Stimulated activated CD4-positive, alpha-beta T cell treated with anti-CD3 and anti-CD28 coated beads, Interleukin-1b, Interleukin-23, amount 100 ng/mL, for 1 hour (primary cell): ENCODE results near the gene CMC1.
"Not testable (repeated sequence)": the region's sequence is repeated elsewhere in the genome, so short reads cannot be mapped to it uniquely, and the experiment has no call there.

Source experiments
- DNase-seq, 2 donors: peaks; one replicate each; pipeline ENCODE4 v3.0.0-alpha.2; 2020; ENCODE audit warnings: low read depth in 2 of 2

CMC1 gene

DNA sequence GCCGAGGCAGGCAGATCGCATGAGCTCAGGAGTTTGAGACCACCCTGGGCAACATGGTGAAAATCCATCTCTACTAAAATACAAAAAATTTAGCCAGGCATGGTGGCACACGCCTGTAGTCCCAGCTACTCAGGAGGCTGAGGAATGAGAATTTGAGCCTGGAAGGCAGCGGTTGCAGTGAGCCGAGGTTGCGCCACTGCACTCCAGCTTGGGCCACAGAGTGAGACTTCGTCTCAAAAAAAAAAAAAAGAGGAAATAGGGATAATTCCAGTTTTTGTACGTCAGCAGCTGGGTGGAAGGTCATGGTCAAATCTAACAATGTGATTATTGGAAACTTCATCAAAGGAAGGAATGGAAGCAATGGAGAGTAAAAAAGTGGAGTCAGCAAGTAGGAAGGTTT lies 3.1 kb downstream of the CMC1 start:
- DNase-seq = no peak

DNA sequence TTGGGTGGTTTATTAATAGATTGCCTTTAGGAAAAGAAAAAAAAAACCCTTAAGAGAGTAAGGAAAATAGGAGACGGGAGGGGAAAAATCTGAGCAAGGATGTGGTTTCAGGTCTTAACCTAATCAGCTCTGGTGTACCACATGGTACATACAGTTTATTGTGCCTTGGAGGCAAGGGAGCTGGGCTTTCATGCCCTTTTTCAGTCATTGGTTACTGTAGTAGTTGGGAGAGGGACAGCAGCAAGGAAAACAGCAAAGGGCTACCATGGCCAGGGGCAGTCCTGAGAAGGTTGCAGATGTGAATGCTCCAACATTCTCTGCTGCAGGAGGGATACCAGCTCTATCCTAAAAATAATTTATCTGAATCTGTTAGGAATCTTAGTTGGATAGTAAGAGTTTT lies 5.9 kb downstream of the CMC1 start:
- DNase-seq = no peak

DNA sequence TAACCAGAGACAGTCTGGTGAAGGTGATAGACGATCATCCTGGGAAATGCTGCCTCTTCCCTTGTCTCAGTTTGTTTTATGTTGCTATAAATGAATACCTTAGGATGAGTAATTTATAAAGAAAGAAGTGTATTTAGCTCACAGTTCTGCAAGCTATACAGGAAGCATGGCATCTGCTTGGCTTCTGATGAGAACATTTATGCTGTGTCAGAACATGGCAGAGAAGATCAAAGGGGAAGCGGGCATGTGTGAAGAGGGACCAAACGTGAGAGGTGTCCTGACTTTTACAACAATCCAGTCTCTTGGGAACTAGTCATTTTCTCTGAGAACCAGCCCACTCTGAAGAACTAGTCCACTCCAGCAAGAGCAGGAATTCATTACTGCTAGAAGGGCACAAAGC lies 9.6 kb downstream of the CMC1 start:
- DNase-seq = no peak

DNA sequence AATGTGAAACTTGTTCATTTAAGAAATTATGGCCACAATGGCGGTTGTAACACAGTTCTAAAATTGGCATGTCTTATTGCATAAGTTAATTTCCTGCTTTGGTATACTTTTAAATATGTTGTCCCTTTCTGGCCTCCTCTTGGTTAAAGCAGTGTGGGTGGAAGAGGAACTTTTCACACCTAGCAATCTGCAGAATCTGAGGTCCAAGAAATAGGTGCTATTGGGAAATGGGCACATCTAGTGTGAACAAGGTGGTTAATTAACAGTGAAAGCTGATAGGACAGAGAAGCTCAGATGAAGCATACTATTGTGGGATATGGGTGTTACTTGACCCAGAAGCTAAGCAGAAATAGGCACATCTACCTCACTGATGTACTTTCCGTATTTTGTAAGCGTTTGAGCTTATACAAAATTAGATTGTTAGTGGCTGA lies 10.6 kb downstream of the CMC1 start:
- no peak for DNase-seq

DNA sequence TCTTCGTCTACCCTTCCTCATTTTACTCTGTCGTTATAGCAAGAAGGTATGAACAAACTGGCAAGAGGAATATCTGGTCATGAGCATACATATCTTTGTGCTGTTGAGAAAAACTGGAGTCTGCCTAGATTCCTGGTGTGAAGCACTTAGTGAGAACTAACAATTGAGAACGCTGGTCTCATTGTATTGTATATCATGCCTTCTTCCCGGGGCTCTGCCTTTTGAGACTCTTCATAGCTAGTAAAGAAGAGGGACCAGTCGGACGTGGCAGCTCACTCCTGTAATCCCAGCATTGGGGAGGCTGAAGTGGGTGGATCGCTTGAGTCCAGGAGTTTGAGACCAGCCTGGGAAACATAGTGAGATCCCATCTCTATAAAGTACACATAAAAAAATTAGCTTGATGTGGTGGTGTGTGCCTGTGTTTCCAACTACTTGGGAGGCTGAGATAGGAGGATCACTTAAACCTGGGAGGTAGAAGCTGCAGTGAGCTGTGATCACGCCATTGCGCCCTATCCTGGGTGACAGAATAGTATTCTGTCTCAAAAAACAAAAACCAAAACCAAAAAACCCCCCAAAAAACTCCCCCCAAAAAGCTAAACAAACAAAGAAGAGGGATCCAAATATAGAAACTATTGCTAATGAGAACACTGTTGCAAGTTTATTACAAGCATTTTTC lies 11.8 kb downstream of the CMC1 start:
- DNase-seq = no peak

DNA sequence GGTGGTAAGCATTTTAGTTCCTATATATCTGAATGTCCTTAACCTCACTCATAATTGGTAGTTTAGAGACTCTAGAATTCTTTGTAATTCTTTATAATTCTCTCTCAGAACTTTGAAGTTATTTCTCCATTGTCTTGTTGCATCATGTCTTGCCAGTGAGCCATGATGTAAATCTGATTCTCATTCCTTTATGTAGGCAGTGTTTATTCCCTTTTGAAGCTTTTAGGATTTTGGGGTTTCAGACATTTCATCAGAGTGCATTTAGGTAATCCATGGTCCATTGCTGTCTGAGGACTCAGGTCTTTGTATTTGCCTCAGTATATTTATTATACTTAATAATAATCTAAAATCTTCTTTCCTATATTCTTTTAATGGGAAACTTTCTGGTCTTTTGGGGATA lies 20.6 kb downstream of the CMC1 start:
- DNase-seq = no peak

DNA sequence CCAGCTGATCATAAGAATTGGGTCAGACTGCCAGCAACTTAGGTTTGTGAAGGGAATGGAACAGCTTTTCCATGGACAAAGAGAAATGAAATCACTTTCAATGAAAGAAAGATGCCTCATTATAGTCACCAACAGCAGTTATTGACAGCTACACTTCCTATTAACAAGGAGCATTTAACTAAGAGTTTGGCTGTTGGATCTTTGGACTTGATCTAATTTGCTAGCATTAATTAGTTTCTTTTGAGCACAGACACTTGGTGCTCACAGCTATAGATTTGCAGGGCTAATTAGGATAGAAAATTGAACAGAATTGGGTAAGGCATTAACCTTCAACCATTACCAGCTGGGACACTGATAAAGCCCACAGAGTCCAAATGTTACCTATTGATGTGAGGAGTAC lies 24.2 kb downstream of the CMC1 start:
- DNase-seq = no peak

DNA sequence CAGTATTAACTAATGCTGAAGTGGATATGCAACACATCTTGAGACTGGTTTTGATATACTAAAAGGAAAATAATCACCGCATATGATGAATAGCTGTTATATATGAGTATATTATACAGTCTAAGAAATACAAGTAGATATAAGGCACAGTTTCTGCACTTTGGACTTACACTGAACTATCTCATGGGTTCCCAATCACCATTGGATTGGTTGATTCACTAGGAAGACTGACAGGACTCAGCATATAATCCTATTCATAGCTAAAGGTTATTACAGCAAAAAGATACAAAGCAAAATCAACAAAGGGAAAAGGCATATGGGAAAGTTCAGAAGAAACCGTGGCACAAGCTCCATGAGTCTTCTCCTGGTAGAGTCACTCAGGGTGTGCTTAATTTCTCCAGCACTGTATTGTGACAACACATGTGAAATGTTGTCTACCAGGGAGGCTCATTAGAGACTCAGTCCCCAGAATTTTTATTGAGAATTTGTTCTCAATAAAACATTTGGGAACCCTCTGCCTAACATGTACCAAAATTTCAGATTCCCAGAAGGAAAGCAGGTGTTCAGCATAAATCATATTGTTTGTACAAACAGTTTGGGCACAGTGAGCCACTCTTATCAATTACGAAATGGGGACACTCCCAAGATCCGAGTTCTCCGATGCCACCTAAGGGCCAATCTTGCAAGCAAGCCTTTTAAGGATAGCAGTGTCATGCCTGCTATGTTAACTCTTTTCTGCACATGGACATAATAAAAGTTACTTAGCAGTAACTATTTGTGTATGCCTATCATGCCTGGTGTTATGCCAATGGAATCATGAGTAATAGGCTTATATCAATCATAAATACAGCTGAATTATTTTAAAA lies 26.8 kb downstream of the CMC1 start:
- DNase-seq = no peak

DNA sequence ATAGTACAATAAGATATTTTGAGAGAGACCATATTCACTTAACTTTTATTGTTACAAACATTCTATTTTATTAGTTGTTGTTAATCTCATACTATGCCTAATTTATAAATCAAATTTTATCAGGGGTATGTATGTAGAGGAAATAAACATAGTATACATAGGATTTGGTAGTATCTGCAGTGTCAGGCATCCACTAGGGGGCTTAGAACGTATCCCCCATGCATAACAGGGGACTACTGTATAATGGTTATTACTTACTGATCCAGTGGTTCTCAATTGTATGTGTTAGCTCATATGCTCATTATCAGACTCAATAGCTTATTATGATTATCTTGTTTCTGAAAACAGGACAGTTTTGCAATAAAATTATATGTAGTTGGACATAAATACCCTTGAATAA lies 27.6 kb downstream of the CMC1 start:
- no peak for DNase-seq

DNA sequence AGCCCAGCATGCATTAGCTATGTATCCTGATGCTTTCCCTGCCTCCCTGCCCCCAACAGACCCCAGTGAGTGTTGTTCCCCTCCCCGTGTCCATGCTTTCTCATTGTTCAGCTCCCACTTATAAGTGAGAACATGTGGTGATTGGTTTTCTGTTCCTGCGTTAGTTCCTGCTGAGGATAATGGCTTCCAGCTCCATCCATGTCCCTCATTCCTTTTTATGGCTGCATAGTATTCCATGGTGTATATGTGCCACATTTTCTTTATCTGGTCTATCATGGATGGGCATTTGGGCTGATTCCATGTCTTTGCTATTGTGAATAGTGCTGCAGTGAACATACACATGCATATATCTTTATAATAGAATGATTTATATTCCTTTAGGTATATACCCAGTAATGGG lies 28.5 kb downstream of the CMC1 start:
- DNase-seq = not testable (repeated sequence)

DNA sequence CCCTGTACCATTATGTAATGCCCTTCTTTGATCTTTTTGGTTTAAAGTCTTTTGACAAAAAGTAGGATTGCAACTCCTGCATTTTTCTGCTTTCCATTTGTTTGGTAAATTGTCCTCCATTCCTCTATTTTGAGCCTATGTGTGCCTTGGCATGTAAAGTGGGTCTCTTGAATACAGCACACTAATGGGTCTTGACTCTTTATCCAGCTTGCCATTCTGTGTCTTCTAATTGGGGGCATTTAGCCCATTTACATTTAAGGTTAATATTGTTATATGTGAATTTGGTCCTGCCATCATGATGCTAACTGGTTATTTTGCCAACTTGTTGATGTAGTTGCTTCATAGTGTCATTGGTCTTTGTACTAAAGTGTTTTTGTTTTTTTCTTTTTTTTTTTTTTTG lies 32.4 kb downstream of the CMC1 start:
- no peak for DNase-seq

DNA sequence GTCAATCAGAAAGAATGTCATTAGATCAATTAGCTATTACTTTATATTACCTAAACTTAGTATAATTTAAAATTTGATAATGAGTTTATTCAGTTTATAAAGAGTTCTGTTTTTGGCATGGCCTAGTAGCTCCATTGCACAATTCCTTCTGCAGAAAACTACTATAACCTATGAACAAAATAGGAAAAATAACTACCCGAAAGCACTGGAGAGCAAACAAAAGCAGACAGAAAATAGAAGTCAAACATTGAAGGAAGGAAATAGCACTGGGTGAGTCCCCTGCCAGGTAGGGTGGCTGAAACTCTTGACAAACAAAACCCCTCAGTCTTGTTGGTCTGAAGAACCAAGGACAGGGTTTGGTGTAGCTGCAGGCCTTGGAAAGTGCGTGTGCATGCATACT lies 37.5 kb downstream of the CMC1 start:
- DNase-seq = no peak

DNA sequence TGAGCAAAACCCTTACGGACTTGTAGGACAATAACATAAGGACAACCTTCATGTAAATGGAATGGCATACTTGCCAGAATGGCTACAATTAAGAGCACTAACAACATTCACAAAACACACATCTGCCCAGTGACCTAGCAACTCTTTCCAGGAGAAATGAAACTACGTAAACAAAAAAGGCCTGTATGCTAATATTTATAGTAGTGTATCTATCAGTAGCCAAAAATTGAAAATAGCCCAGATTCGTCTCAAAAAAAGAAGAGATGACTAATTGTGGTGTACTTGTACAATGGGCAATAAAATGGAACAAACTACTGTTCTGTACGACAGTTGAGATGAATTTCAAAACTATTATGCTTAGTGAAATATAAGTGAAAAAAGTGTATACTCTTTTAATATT lies 38.4 kb downstream of the CMC1 start:
- DNase-seq = no peak

DNA sequence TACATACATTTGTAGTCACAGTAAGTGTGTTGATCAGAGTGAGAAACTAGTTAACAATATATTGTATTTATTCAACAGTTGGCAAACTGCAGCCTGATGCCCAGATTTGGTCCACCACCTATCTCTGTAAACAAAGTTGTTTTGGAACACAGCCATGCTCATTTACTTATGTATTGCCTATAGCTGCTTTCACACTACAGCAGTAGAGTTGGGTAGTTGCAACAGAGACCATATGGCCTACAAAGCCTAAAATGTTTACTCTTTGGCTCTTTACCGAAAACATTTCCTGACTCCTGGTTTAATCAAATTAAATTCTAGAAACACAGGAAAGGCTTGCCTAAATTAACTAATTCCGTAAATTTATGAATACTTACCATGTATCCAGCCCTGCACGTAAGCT lies 39.4 kb downstream of the CMC1 start:
- DNase-seq = no peak

DNA sequence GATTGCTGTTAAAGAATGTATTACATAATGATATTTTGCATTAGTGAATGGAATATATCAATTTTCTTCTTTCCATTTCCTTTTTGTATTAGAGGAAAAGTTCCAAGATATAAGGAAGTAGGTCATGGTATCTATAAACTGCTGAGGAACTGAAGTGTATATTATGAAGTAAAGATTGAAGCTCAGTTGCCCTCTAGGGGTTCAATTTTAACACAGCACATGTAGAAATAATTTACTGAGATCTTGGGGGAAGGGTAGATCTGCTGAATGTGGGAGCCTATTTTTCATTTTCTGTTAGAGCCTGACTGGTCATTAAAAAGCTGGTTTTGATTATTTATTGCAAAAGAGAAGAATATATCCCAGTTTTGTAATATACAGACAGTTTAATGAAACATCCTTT lies 45.2 kb downstream of the CMC1 start:
- DNase-seq = no peak

DNA sequence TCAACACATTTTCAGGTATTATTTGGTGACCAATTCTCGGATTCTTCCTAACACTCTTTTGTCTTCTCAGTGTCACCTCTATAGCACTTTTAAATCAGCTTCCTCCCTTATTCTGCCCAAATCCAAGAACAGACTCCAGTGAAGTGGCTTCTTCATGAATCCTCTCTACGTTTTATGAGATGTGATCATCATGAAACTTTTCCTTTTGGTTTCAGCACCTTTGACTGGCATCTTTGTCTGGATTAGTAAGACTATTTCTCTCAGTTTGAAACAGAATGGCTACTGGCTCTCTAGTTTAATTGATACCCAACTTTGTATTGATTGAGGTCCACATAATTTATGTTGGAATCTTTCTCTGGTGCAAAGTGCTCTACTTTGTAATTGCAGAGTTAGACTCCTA lies 45.6 kb downstream of the CMC1 start:
- DNase-seq = no peak

DNA sequence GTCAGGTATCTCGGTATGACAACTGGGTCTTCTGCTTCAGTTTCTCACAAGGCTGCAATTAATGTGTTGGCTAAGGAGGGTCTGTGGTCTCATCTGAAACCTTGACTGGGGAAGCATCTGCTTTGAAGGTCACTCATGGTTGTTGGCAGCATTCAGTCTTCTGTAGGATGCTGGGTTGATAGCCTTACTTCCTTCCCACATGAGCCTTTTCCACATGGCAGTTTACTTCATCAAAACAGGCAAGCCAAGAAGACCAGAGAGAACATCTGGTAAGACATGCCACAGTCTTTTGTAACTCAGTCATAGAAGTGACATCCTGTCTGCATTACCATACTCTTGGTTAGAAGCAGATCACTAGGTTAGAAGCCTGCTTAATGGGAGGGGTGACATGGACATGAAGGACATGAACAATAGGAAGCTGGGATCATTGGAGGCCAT lies 49.5 kb downstream of the CMC1 start:
- DNase-seq = no peak

DNA sequence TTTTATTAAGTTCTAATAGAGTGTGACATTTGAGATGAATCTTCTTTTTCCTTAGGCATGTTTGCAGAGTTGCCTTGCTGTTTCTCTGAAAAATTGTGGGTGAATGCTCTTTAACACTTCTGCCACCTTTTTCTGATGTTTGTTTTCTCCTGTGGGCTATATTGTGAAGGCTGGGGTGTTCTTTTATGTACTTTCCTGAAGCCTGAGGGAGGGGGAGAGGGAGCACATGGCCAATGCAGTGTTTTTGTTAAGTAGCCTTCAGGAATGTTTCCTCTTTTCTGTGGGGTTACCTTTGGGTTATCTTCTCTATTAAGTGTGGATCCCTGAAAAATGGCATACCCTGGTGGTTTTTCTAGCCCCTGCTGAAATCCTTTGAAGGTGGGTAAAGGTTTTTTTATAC lies 50.2 kb downstream of the CMC1 start:
- no peak for DNase-seq

DNA sequence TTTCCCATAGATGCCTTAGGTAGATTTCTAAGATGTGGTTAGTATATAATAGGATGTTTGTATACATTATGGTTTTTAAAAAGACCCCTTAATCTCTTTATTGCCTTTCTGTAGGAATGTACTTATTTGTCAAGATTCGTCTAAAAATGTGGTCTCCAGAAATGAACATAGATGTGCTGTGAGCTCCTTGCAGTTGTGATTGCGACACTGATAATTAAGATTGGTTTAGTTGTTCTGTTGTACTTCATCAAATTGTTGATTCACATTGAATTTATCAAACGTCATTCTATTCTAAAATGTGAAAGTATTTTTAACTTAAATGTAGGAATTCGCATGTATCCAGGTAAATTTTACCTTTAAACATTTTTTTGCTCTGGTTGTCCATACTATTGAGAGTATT lies 51.2 kb downstream of the CMC1 start:
- no peak for DNase-seq

DNA sequence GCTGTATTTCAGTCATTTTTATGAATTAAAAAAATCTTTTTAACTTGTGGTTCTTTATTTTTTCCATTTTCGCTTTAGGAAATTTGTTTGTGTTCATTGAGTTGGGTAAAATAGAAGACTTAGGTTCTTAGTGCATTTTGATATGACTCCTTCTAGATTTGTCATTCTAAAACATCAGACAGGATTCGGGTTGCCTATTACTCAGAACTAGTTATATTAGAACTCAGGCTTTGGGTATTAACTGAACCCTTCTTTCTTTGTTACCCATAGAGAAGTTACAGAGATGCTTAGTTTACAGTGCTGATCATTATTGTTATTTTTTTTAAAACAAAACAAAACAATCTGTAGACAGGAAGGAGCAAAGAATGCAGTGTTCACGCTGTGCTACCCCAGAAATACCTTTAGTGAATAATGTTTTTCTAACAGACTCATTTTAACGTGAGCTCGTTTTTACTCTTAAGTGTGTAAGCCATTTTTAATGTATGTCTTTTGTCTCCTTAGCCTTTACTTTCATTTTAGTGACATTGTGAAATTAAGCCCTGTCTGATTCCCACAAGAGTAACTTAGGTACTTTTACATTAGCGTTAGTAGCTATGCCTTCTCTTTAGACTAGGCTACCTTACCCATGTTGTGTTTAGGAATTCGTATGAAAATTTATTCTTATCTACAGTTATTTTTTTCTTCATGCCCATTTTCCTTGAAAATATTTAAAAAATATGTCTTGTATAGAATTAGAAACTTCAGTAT lies 53.4 kb downstream of the CMC1 start:
- no peak for DNase-seq

DNA sequence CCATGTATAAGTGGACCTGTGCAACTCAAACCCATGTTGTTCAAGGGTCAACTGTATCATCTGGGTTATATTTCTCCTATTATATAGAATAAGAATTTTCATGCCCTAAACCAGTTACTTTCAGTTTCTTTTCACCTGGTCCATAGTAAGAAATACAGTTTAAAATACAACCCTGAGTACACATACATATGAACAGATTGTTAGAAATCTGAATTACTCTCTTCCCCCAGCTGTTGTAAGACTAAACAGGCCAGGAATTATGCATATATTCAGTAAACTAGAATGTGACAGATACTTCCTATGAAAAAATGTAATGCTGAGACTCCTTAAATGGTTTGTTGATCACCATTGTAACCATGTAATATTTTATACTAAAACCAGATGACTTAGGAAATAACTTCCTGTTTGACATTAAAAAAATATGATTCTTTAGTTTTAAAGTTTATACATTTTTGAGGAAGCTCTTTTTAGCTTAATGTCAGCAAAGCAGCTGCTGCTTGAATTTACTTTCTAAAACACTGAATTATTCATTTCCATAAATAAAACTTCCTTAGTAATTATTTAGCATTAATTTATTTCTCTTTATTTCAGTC lies 54.6 kb downstream of the CMC1 start:
- DNase-seq = no peak

DNA sequence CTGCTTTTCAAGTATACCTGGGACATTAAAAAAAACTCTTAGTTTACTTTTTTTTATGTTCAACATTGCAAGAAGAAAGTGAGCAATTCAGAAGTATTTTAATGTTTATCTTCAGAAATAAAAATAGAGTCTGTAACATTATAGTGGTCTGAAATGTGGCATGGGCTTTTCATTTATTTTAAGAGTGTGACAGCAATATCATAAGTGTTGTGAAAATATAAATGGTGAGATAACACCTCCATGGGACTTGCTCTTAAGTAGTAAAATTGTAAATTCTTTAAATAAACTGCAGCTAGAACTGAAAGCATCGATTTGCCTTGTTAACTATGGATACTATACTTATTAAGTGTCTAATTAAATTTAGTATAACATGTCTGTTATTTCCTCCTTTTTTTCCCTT lies 58.3 kb downstream of the CMC1 start:
- no peak for DNase-seq
